HL-60 (cell line): ENCODE measurements around the gene YIPF5.

Source experiments
- GABPA ChIP-seq: IDR thresholded peaks from 2 replicates; pipeline ENCODE4 v1.6.1; 2012; ENCODE audit warnings: low read depth
- POLR2AphosphoS5 ChIP-seq: IDR thresholded peaks from 2 replicates; pipeline ENCODE4 v1.6.1; 2012; ENCODE audit warnings: low read depth
- SPI1 ChIP-seq: IDR thresholded peaks from 2 replicates; pipeline ENCODE4 v1.6.1; 2012; ENCODE audit warnings: low read depth, mild to moderate bottlenecking, borderline replicate concordance
- TF ChIP-seq, protein P1 (sequence below): IDR thresholded peaks from one replicate; pipeline ENCODE4 v1.5.1; 2011; ENCODE audit warnings: low read length, control low read depth, inconsistent platforms; ENCODE audit not compliant: insufficient read depth
- TF ChIP-seq, protein P2 (sequence below): IDR thresholded peaks from 2 replicates; pipeline ENCODE4 v1.6.1; 2012; ENCODE audit warnings: low read depth; ENCODE audit not compliant: insufficient replicate concordance

DNA sequence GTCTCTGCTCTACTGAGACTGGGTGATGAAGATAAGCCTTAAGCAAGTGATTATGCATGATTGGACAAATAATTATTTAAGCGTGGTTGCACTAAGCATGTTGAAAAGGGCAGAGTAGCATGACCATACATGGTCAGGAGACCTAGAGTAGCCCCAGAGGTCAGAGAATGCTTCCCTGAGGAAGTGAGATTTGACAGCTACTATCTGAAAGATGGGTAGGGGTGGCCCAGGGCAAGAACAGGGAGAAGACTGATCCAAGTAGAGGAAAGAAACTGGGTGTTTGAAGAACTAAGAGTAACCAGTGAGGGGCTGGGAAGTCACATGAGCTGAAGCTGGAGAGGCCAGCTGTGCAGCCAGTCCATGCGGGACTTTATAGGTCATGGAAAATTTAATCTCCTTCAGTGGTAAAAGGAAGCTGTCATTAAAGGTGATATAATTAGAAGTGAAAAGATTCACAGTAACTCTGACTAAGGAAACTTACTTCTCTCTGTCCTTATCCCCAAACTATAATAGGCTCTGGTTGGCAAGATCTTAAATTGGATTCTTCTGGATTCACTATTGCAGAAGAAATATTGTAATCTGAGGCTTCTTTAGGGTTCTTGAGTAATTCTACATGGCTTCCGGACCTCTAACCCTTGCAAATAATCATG, 35.2 kb downstream of the YIPF5 start:
- TF ChIP-seq, protein P1, sequence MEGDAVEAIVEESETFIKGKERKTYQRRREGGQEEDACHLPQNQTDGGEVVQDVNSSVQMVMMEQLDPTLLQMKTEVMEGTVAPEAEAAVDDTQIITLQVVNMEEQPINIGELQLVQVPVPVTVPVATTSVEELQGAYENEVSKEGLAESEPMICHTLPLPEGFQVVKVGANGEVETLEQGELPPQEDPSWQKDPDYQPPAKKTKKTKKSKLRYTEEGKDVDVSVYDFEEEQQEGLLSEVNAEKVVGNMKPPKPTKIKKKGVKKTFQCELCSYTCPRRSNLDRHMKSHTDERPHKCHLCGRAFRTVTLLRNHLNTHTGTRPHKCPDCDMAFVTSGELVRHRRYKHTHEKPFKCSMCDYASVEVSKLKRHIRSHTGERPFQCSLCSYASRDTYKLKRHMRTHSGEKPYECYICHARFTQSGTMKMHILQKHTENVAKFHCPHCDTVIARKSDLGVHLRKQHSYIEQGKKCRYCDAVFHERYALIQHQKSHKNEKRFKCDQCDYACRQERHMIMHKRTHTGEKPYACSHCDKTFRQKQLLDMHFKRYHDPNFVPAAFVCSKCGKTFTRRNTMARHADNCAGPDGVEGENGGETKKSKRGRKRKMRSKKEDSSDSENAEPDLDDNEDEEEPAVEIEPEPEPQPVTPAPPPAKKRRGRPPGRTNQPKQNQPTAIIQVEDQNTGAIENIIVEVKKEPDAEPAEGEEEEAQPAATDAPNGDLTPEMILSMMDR, result no peak
- TF ChIP-seq, protein P2, sequence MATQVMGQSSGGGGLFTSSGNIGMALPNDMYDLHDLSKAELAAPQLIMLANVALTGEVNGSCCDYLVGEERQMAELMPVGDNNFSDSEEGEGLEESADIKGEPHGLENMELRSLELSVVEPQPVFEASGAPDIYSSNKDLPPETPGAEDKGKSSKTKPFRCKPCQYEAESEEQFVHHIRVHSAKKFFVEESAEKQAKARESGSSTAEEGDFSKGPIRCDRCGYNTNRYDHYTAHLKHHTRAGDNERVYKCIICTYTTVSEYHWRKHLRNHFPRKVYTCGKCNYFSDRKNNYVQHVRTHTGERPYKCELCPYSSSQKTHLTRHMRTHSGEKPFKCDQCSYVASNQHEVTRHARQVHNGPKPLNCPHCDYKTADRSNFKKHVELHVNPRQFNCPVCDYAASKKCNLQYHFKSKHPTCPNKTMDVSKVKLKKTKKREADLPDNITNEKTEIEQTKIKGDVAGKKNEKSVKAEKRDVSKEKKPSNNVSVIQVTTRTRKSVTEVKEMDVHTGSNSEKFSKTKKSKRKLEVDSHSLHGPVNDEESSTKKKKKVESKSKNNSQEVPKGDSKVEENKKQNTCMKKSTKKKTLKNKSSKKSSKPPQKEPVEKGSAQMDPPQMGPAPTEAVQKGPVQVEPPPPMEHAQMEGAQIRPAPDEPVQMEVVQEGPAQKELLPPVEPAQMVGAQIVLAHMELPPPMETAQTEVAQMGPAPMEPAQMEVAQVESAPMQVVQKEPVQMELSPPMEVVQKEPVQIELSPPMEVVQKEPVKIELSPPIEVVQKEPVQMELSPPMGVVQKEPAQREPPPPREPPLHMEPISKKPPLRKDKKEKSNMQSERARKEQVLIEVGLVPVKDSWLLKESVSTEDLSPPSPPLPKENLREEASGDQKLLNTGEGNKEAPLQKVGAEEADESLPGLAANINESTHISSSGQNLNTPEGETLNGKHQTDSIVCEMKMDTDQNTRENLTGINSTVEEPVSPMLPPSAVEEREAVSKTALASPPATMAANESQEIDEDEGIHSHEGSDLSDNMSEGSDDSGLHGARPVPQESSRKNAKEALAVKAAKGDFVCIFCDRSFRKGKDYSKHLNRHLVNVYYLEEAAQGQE, result no peak
- no peak for TF ChIP-seq POLR2AphosphoS5
- TF ChIP-seq GABPA, result no peak
- TF ChIP-seq SPI1, result no peak
